ENCODE measurements around the gene RASSF4.

Gene RASSF4

DNA sequence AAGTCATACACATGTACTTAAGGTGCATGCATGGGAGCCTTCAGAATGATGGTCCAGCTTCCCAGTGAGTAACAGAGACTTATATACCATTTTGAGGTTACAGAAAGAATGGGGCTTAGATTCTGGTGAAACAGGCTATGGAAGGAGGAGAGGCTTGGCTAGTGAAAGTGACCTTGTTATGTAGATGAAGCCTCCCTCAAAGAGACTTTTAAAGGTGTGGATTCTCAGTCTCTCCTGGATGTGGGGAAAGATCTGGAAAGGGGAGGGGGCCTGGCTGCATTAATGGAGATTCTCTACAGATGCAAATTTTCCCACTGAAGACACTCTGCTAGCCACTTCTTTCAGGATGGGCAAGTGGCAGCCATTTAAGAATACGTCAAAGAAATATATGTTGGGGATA, 5.5 kb downstream of the RASSF4 start (continued):
- TF ChIP-seq ZNF274 (IDR thresholded peaks at IDR 0.05; ENCODE audit: low read length), result no peak
- no peak for TF ChIP-seq ZNF274 (tag by site-specific recombination; IDR thresholded peaks at IDR 0.05; ENCODE audit: borderline replicate concordance)
- no peak for TF ChIP-seq HOXD13 (CRISPR knock-in tag; IDR thresholded peaks at IDR 0.05; ENCODE audit: borderline replicate concordance)
- no peak for TF ChIP-seq TRIM28 (IDR thresholded peaks at IDR 0.05; ENCODE audit: borderline replicate concordance, low read length)
- TF ChIP-seq ZNF416 (tag by site-specific recombination; IDR thresholded peaks at IDR 0.05), result no peak
- no peak for TF ChIP-seq ZNF837 (tag by site-specific recombination; IDR thresholded peaks at IDR 0.05)

DNA sequence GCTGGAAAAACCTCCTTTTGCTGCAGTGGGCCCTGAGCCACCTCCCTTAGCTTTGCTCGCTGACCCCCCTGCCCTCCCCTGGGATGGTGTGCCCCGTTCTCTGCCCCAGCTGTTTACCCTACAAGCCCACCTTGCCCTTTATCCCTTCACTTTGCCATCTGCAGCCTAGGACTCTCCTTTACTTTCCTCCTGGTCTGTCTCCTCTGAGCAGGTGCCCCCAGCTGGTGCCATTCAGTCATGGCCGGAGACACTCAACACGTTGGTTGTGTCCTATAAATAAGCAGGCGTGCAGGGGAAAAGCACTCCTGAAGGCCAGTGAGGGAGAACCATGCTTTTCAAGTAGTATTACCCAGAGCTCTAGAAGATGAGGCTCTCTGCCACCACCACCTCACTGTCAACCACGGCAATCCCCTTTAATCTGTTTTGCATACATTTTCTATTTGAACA, 6.1 kb downstream of the RASSF4 start:
- CTCF ChIA-PET, result interaction anchor here (0.7 to 2.1 kb wide), 4 partner anchors 10 to 424 kb away, joined by 3 to 7 read pairs (median 5); partner anchors contain the start of gene DEPP1
- POLR2A ChIA-PET, result interaction anchor here (1.6 kb wide), 1 partner anchor 13 kb away, joined by 4 read pairs; the partner anchor contains the start of gene DEPP1
- peaks cover 8% of the 10 kb centered on the region; the same call in 1 of the 2 replicates for H3K4me1 ChIP-seq (ENCODE audit: control insufficient read depth, insufficient read depth, low read length)

DNA sequence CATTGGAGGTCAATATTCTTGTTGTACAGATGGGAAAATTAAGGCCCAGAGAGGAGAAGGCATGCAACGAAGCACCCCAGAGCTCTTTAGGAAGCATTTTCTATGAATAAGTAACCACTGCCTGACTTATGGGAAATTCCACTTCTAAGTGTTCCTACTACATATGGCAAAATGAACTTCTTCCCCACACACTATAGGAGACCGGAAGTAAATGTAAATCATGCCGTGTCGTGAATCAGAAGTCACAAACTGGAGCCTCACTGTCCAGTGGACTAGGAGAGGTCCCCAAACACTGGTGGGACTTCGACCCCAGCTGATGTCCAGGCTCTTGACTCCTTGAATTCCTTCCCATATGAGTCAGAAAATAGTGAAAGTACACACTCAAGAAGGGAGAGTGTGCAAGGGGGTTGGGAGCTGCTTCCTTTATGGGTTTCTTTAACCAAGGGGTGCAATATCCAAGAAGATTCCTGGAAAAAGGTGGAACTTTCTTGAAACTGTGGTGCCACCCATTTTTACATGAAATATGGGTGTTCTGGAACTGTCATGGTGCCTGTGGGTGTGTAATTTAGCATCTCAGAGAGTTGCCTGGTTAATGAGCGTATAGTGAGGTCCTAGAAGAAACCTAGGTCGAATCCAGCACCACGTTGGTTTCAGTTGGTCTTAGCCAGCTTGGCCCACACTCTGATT, 6.7 kb downstream of the RASSF4 start:
- peaks cover 8% of the 10 kb centered on the region; the same call in 1 of the 2 replicates for H3K4me1 ChIP-seq (ENCODE audit: control insufficient read depth, insufficient read depth, low read length)
- ChIA-PET CTCF (interaction anchor here (0.6 to 2.1 kb wide), 8 partner anchors 9 to 425 kb away, joined by 3 to 7 read pairs (median 4); partner anchors contain the start of gene DEPP1), POLR2A (interaction anchor here (1.6 kb wide), 1 partner anchor 13 kb away, joined by 4 read pairs; the partner anchor contains the start of gene DEPP1)

More for the DNA sequence above, 6.1 kb downstream of the RASSF4 start:
- no peaks in the 10 kb centered on the region for H3K9me3 ChIP-seq (ENCODE audit: control insufficient read depth, insufficient read depth, low read depth, low read length)
- H3K36me3 ChIP-seq (ENCODE audit: control insufficient read depth in 2 of 2, insufficient read depth in 1 of 2, low read length in 2 of 2), result peaks cover 0 to 2% of the 10 kb centered on the region in 2 experiments; a peak in 1 of 3 replicates
- H3K27ac ChIP-seq (ENCODE audit: extremely low read depth, low read depth, low read length), result no peak overlapping the region
- TF ChIP-seq, protein P1, sequence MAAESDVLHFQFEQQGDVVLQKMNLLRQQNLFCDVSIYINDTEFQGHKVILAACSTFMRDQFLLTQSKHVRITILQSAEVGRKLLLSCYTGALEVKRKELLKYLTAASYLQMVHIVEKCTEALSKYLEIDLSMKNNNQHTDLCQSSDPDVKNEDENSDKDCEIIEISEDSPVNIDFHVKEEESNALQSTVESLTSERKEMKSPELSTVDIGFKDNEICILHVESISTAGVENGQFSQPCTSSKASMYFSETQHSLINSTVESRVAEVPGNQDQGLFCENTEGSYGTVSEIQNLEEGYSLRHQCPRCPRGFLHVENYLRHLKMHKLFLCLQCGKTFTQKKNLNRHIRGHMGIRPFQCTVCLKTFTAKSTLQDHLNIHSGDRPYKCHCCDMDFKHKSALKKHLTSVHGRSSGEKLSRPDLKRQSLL (tag by site-specific recombination; IDR thresholded peaks at IDR 0.05), result no peak
- TF ChIP-seq ZNF221 (tag by site-specific recombination; IDR thresholded peaks at IDR 0.05; ENCODE audit: borderline replicate concordance), result no peak
- H3K4me3 ChIP-seq (ENCODE audit: low read depth, low read length), result no peak overlapping the region

DNA sequence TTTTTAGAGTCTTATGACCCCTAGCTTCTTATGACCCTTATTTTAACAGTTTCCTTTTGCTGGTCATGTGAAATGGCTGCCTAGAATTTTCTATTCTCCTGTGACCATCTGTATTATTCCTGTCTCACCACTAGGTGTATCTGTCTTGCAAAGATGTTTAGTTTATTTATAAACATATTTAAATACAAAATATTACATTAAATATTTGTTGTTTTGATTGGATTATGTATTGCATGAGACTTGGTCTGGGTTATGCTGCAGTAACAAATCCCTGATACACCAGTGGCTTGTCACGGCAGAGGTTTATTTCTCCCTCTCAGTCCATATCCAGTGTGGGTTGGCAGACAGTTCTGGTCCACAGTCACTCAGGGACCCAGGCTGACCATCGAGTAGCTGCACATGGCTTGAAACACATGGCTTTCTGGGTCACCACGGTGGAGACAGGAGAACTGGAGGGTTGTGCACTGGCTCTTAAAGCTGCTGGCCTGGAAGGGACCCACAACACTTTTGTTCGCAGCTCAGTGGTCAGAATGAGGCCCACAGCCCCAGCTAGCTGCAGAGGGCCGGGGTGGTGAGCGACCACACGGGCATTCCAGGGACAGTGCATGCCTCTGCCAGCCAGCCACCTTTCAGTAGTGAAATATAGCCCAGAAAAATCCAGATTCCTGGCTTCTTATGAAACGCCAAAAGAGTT, 7.4 kb downstream of the RASSF4 start:
- no peak overlapping the region for H3K4me3 ChIP-seq (ENCODE audit: low read depth, low read length)
- ChIA-PET CTCF (interaction anchor here (0.6 to 2.1 kb wide), 7 partner anchors 9 to 36 kb away, joined by 3 to 7 read pairs (median 3); partner anchors contain the start of gene DEPP1), POLR2A (interaction anchor here (1.6 kb wide), 1 partner anchor 12 kb away, joined by 4 read pairs; the partner anchor contains the start of gene DEPP1)
- H3K9me3 ChIP-seq (ENCODE audit: control insufficient read depth, insufficient read depth, low read depth, low read length), result no peaks in the 10 kb centered on the region
- peaks cover 8% of the 10 kb centered on the region; the same call in 1 of the 2 replicates for H3K4me1 ChIP-seq (ENCODE audit: control insufficient read depth, insufficient read depth, low read length)
- H3K36me3 ChIP-seq (ENCODE audit: control insufficient read depth in 2 of 2, insufficient read depth in 1 of 2, low read length in 2 of 2), result peaks cover 0 to 15% of the 10 kb centered on the region in 2 experiments; a peak in 1 of 3 replicates
- no peak overlapping the region for H3K27ac ChIP-seq (ENCODE audit: extremely low read depth, low read depth, low read length)
- TF ChIP-seq ZNF626 (tag by site-specific recombination; IDR thresholded peaks at IDR 0.05), result no peak
- no peak for TF ChIP-seq ZNF521 (tag by site-specific recombination; IDR thresholded peaks at IDR 0.05)
- no peak for TF ChIP-seq ZXDB (tag by site-specific recombination; IDR thresholded peaks at IDR 0.05)
- TF ChIP-seq ZNF274 (IDR thresholded peaks at IDR 0.05; ENCODE audit: low read length), result no peak
- TF ChIP-seq ZNF274 (tag by site-specific recombination; IDR thresholded peaks at IDR 0.05; ENCODE audit: borderline replicate concordance), result no peak
- TF ChIP-seq, protein P2, sequence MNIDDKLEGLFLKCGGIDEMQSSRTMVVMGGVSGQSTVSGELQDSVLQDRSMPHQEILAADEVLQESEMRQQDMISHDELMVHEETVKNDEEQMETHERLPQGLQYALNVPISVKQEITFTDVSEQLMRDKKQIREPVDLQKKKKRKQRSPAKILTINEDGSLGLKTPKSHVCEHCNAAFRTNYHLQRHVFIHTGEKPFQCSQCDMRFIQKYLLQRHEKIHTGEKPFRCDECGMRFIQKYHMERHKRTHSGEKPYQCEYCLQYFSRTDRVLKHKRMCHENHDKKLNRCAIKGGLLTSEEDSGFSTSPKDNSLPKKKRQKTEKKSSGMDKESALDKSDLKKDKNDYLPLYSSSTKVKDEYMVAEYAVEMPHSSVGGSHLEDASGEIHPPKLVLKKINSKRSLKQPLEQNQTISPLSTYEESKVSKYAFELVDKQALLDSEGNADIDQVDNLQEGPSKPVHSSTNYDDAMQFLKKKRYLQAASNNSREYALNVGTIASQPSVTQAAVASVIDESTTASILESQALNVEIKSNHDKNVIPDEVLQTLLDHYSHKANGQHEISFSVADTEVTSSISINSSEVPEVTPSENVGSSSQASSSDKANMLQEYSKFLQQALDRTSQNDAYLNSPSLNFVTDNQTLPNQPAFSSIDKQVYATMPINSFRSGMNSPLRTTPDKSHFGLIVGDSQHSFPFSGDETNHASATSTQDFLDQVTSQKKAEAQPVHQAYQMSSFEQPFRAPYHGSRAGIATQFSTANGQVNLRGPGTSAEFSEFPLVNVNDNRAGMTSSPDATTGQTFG (tag by site-specific recombination; IDR thresholded peaks at IDR 0.05; ENCODE audit: borderline replicate concordance), result no peak
- TF ChIP-seq ZBTB8A (tag by site-specific recombination; IDR thresholded peaks at IDR 0.05), result no peak
- no peak for TF ChIP-seq ZFP69B (tag by site-specific recombination; IDR thresholded peaks at IDR 0.05)
- TF ChIP-seq ZNF629 (tag by site-specific recombination; IDR thresholded peaks at IDR 0.05), result no peak
- no peak for TF ChIP-seq HOXC10 (CRISPR knock-in tag; IDR thresholded peaks at IDR 0.05)
- TF ChIP-seq KLF10 (tag by site-specific recombination; IDR thresholded peaks at IDR 0.05), result no peak
- no peak for TF ChIP-seq ZSCAN30 (tag by site-specific recombination; IDR thresholded peaks at IDR 0.05)
- TF ChIP-seq, protein P3, sequence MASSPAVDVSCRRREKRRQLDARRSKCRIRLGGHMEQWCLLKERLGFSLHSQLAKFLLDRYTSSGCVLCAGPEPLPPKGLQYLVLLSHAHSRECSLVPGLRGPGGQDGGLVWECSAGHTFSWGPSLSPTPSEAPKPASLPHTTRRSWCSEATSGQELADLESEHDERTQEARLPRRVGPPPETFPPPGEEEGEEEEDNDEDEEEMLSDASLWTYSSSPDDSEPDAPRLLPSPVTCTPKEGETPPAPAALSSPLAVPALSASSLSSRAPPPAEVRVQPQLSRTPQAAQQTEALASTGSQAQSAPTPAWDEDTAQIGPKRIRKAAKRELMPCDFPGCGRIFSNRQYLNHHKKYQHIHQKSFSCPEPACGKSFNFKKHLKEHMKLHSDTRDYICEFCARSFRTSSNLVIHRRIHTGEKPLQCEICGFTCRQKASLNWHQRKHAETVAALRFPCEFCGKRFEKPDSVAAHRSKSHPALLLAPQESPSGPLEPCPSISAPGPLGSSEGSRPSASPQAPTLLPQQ (tag by site-specific recombination; IDR thresholded peaks at IDR 0.05), result no peak
- TF ChIP-seq ZNF623 (tag by site-specific recombination; IDR thresholded peaks at IDR 0.05), result no peak

More for the DNA sequence above, 6.7 kb downstream of the RASSF4 start:
- Histone ChIP-seq H3K9me3 (ENCODE audit: control insufficient read depth, insufficient read depth, low read depth, low read length) (no peaks in the 10 kb centered on the region), H3K27ac (ENCODE audit: extremely low read depth, low read depth, low read length) (no peak overlapping the region), H3K4me3 (ENCODE audit: low read depth, low read length) (no peak overlapping the region), H3K36me3 (ENCODE audit: control insufficient read depth in 2 of 2, insufficient read depth in 1 of 2, low read length in 2 of 2) (peaks cover 0 to 8% of the 10 kb centered on the region in 2 experiments; a peak in 1 of 3 replicates)
- TF ChIP-seq SP7 (tag by site-specific recombination; IDR thresholded peaks at IDR 0.05) (no peak), ZNF354C (tag by site-specific recombination; IDR thresholded peaks at IDR 0.05; ENCODE audit: borderline replicate concordance, low read depth) (no peak), ZNF23 (tag by site-specific recombination; IDR thresholded peaks at IDR 0.05; ENCODE audit: borderline replicate concordance) (no peak), ZNF621 (tag by site-specific recombination; IDR thresholded peaks at IDR 0.05) (no peak)
